Embryonic facial prominence (tissue), 1 donor: Measurements from ENCODE around the gene PKP4.

ENCODE experiments used
- DNase-seq: peaks from one replicate; pipeline ENCODE4 v3.0.0-alpha.2; 2016; ENCODE audit errors: extremely low spot score

The PKP4 gene

GRCh38 chr2:158498749-158499136, 42.0 kb downstream of the PKP4 start:
- no peak for DNase-seq

GRCh38 chr2:158499383-158499782, 42.6 kb downstream of the PKP4 start:
- DNase-seq, result no peak

GRCh38 chr2:158500333-158500732, 43.6 kb downstream of the PKP4 start:
- no peak for DNase-seq

GRCh38 chr2:158501301-158501700, 44.5 kb downstream of the PKP4 start:
- DNase-seq, result no peak

- DNase-seq, result no peak
Observed at GRCh38 chr2:158502974-158503373, 46.2 kb downstream of the PKP4 start.

GRCh38 chr2:158504088-158504487, 47.3 kb downstream of the PKP4 start:
- DNase-seq, result no peak

GRCh38 chr2:158505448-158505934, 48.7 kb downstream of the PKP4 start:
- no peak for DNase-seq

GRCh38 chr2:158507141-158507540, 50.4 kb downstream of the PKP4 start:
- DNase-seq, result no peak

GRCh38 chr2:158507679-158508078, 50.9 kb downstream of the PKP4 start:
- DNase-seq, result no peak

- DNase-seq, result no peak
Observed at GRCh38 chr2:158509928-158510797, 53.4 kb downstream of the PKP4 start.

GRCh38 chr2:158510887-158511286, 54.1 kb downstream of the PKP4 start:
- no peak for DNase-seq

- no peak for DNase-seq
Observed at GRCh38 chr2:158511706-158512105, 55.0 kb downstream of the PKP4 start.

GRCh38 chr2:158512323-158512722, 55.6 kb downstream of the PKP4 start:
- DNase-seq, result no peak

- DNase-seq, result no peak
Observed at GRCh38 chr2:158513841-158514240, 57.1 kb downstream of the PKP4 start.

- DNase-seq, result no peak
Observed at GRCh38 chr2:158518084-158518483, 61.3 kb downstream of the PKP4 start.

- no peak for DNase-seq
Observed at GRCh38 chr2:158519481-158519880, 62.7 kb downstream of the PKP4 start.

GRCh38 chr2:158529379-158530259, 72.9 kb downstream of the PKP4 start:
- DNase-seq, result no peak

- DNase-seq, result no peak
Observed at GRCh38 chr2:158530829-158531228, 74.1 kb downstream of the PKP4 start.

- DNase-seq, result no peak
Observed at GRCh38 chr2:158533009-158533408, 76.3 kb downstream of the PKP4 start.

GRCh38 chr2:158539176-158540005, 82.6 kb downstream of the PKP4 start:
- no peak for DNase-seq

- no peak for DNase-seq
Observed at GRCh38 chr2:158542577-158542976, 85.8 kb downstream of the PKP4 start.

GRCh38 chr2:158543957-158544356, 87.2 kb downstream of the PKP4 start:
- no peak for DNase-seq
